HepG2 (cell line): ENCODE results near the gene TRIO. TPM values are rescaled to one million over a fixed set of nuclear protein-coding genes. Genes with fewer than 3 reads are reported as not detected.

Experiments
- ATAC-seq: fragments of 200-7000 bp; cut with Tn5 transposase; 3 replicates; pipeline ENCODE4 v1.9.1; 2020; ENCODE audit warnings: mild to moderate bottlenecking, moderate library complexity
- BruUV-seq: library from RNA; stranded (reverse); fragments of 400-500 nt; replicated peaks from 2 replicates; lab custom pipeline; 2021; lab: Mats Ljungman, UMichigan
- CTCF ChIA-PET: fragments of 300-600 bp; formaldehyde crosslinking; extraction: SDS; loops from one replicate; lab custom pipeline; 2021; ENCODE audit warnings: low total read pairs, inconsistent platforms, low intra/inter-chr PET ratio; lab: Yijun Ruan, JAX
- POLR2A ChIA-PET: fragments of 350-600 bp; sonication (Branson Sonifier 250); formaldehyde crosslinking; loops from one replicate; lab custom pipeline; 2020; ENCODE audit warnings: antibody characterized with exemption, inconsistent platforms; lab: Yijun Ruan, JAX
- DNase-seq: peaks from one replicate; pipeline ENCODE4 v3.0.0-alpha.2; 2015; ENCODE audit warnings: low spot score
- FAIRE-seq: peaks from 3 replicates; lab custom pipeline; 2011; peaks lifted over from hg19 to GRCh38; lab: Jason Lieb, UNC
- H2AFZ ChIP-seq: one replicate; pipeline ENCODE4 v1.6.1; 2011; ENCODE audit warnings: low read length, inconsistent platforms
- H3K27ac ChIP-seq: fragments of 300-600 bp; 3 replicates; pipeline ENCODE4 v1.8.0; 2011; ENCODE audit warnings: mixed run types, mild to moderate bottlenecking, mixed read lengths, low read length, inconsistent platforms; ENCODE audit not compliant: insufficient read depth; ENCODE audit errors: extremely low read length
- H3K27me3 ChIP-seq, 2 experiments: fragments of 200-600 bp in 1 of 2; 2 replicates in 1 of 2; 3 replicates in 1 of 2; pipeline versions ENCODE4 v1.6.0 to v1.8.0; 2011; ENCODE audit warnings: low read length in 2 of 2, mild to moderate bottlenecking in 2 of 2, moderate library complexity in 2 of 2, inconsistent platforms in 1 of 2; ENCODE audit not compliant: insufficient read depth in 2 of 2, control insufficient read depth in 1 of 2
- H3K36me3 ChIP-seq, 2 experiments: fragments of 200-600 bp in 1 of 2; replicated peaks in 1 of 2; 2 replicates in 1 of 2; 3 replicates in 1 of 2; pipeline versions ENCODE4 v1.5.1 to v1.8.0; 2011; ENCODE audit warnings: low read length in 2 of 2, inconsistent platforms in 1 of 2; ENCODE audit not compliant: insufficient read depth in 2 of 2, control insufficient read depth in 1 of 2
- H3K4me1 ChIP-seq: 2 replicates; pipeline ENCODE4 v1.5.1; 2012; ENCODE audit warnings: low read length, inconsistent platforms; ENCODE audit not compliant: insufficient read depth
- H3K4me2 ChIP-seq: 2 replicates; pipeline ENCODE4 v1.6.0; 2011; ENCODE audit warnings: low read depth, low read length, inconsistent platforms
- H3K4me3 ChIP-seq, 3 experiments: fragments of 200-600 bp in 1 of 3; sonication (generic), shearing (Covaris generic) in 1 of 3; replicated peaks in 1 of 3; 2 replicates each; pipeline ENCODE4 v1.5.1; 2011 to 2016; ENCODE audit warnings: low read length in 3 of 3, inconsistent platforms in 2 of 3, low read depth in 2 of 3, mild to moderate bottlenecking in 2 of 3, control low read depth in 1 of 3, mixed read lengths in 1 of 3; ENCODE audit not compliant: insufficient read depth in 1 of 3
- H3K79me2 ChIP-seq: one replicate; pipeline ENCODE4 v1.6.1; 2011; ENCODE audit warnings: low read length, inconsistent platforms; ENCODE audit not compliant: insufficient read depth
- H3K9ac ChIP-seq: 2 replicates; pipeline ENCODE4 v1.6.0; 2011; ENCODE audit warnings: mild to moderate bottlenecking, low read depth, low read length, inconsistent platforms; ENCODE audit not compliant: insufficient read depth
- H3K9me3 ChIP-seq: 2 replicates; pipeline ENCODE4 v1.5.1; 2012; ENCODE audit warnings: mild to moderate bottlenecking, low read length
- H4K20me1 ChIP-seq: 2 replicates; pipeline ENCODE4 v1.6.0; 2011; ENCODE audit warnings: inconsistent platforms, mild to moderate bottlenecking, low read length, moderate library complexity; ENCODE audit not compliant: insufficient read depth
- FOSL2 ChIP-seq: sonication (generic); formaldehyde crosslinking; IDR thresholded peaks from 2 replicates; pipeline ENCODE4 v1.4.0; 2020; ENCODE audit warnings: missing genetic modification reagents
- HNRNPK ChIP-seq: fragments of 200-400 bp; formaldehyde crosslinking; IDR thresholded peaks from 2 replicates; pipeline ENCODE4 v1.6.1; 2018; ENCODE audit warnings: low read length, low read depth, moderate library complexity, mild to moderate bottlenecking; ENCODE audit not compliant: poor library complexity, severe bottlenecking
- MTERF4 ChIP-seq: sonication (generic); formaldehyde crosslinking; IDR thresholded peaks from 2 replicates; pipeline ENCODE4 v1.8.0; 2023; ENCODE audit warnings: mild to moderate bottlenecking, missing genetic modification reagents
- NCOA5 ChIP-seq: sonication (generic); formaldehyde crosslinking; IDR thresholded peaks from 2 replicates; pipeline ENCODE4 v1.4.0; 2020; ENCODE audit warnings: missing genetic modification reagents
- SRSF9 ChIP-seq: fragments of 200-400 bp; formaldehyde crosslinking; IDR thresholded peaks from 2 replicates; pipeline ENCODE4 v1.6.1; 2018; ENCODE audit warnings: borderline replicate concordance, mild to moderate bottlenecking, low read depth, low read length; ENCODE audit not compliant: insufficient read depth, poor library complexity, severe bottlenecking
- UBTF ChIP-seq: sonication (generic); formaldehyde crosslinking; IDR thresholded peaks from 2 replicates; pipeline ENCODE4 v1.4.0; 2020; ENCODE audit warnings: mild to moderate bottlenecking, missing genetic modification reagents
- WGBS: methylation state at CpG from one replicate; pipeline ENCODE4 v1.1.6; 2017; ENCODE audit warnings: low lambda C conversion rate; 5-methylcytosine and 5-hydroxymethylcytosine counted together
- in situ Hi-C: cut with HindIII; loops from 2 replicates; pipeline ENCODE4 v1.10.0; 2017; ENCODE audit warnings: low pct_unique_long_range_greater_than_20kb; ENCODE audit not compliant: extremely low pct_ligation_motif_present
- intact Hi-C: fragments of 100-400 bp; cut with micrococcal nuclease; formaldehyde crosslinking; loops from one replicate; pipeline ENCODE4 v1.10.0; 2022; ENCODE audit not compliant: unreplicated experiment
- polyA plus RNA-seq, 8 experiments: library from polyadenylated mRNA; depleted of rRNA in 3 of 8; stranded (reverse) in 7 of 8; unstranded in 1 of 8; fragments of >200 nt; fragmentation: Illumina TruSeq in 4 of 8; extraction: Trizol in 4 of 8; gene quantifications; 2 replicates each; pipeline versions ENCODE4 v1.2.1 to v1.2.3, GENCODE V29; 2011 to 2016; ENCODE audit warnings: low read depth in 4 of 8, missing spikeins in 1 of 8, mixed read lengths in 1 of 8; ENCODE audit not compliant: insufficient read depth in 1 of 8
- total RNA-seq, 5 experiments: library from RNA; depleted of rRNA; stranded (reverse); fragments of >200 nt; fragmentation: Illumina TruSeq; extraction: Trizol; gene quantifications; 2 replicates each; pipeline ENCODE4 v1.2.3, GENCODE V29; 2016; ENCODE audit warnings: low read depth in 1 of 5

Gene TRIO
- total and polyA plus RNA-seq, 2 of the 13 experiments (the other 11 are each of a cell fraction or from before 2014, with no cell fraction given): 45.2 to 45.9 TPM

- FAIRE-seq: peak; percentile 54
These were observed 13.7 kb downstream of the TRIO start for GRCh38 chr5:14156650-14157492.

More at GRCh38 chr5:14156650-14157492, 13.7 kb downstream of the TRIO start:
- no peaks in the 10 kb centered on the region for H3K27me3 ChIP-seq
- CTCF ChIA-PET: no interaction called here
- no peaks in the 10 kb centered on the region for H3K36me3 ChIP-seq
- no peak overlapping the region for H2AFZ ChIP-seq
- H3K4me1 ChIP-seq: peaks cover 86% of the 10 kb centered on the region
- no peak overlapping the region for H3K27ac ChIP-seq
- H3K4me3 ChIP-seq: no peak overlapping the region
- no peak overlapping the region for H3K9ac ChIP-seq
- 81% methylated on average over 8 of the region's 8 CpGs for WGBS
- H4K20me1 ChIP-seq: peaks cover 52% of the 10 kb centered on the region
- ATAC-seq (peak; percentile 68), DNase-seq (peak; percentile 34)
- intact Hi-C loops (no loop called here), in situ Hi-C loops (no loop called here)
- peaks cover 97% of the 10 kb centered on the region for H3K79me2 ChIP-seq
- POLR2A ChIA-PET: interaction anchor here (0.8 to 1.3 kb wide), 2 partner anchors 9 to 11 kb away, joined by 3 to 4 read pairs; no protein-coding TSS in a partner anchor
- no TSS peak for BruUV-seq
- no peak for TF ChIP-seq SRSF9
- peak; percentile 33; the same call in 1 of the 2 replicates for TF ChIP-seq FOSL2 (CRISPR knock-in tag)
- TF ChIP-seq MTERF4 (CRISPR knock-in tag): no peak
- TF ChIP-seq NCOA5 (CRISPR knock-in tag): no peak
- TF ChIP-seq HNRNPK: peak; percentile 58
- TF ChIP-seq UBTF: no peak
- peak overlapping the region; percentile 19; the same call in 1 of the 2 replicates for H3K4me2 ChIP-seq
- H3K9me3 ChIP-seq: no peaks in the 10 kb centered on the region
